HG03095 (cell line): Measurements from ENCODE around the gene GJD3.

Source experiments
- ATAC-seq: cut with Tn5 transposase; IDR thresholded peaks from one replicate; pipeline ENCODE4 v1.9.1; 2021; ENCODE audit warnings: moderate library complexity; ENCODE audit not compliant: unreplicated experiment

Gene GJD3

DNA sequence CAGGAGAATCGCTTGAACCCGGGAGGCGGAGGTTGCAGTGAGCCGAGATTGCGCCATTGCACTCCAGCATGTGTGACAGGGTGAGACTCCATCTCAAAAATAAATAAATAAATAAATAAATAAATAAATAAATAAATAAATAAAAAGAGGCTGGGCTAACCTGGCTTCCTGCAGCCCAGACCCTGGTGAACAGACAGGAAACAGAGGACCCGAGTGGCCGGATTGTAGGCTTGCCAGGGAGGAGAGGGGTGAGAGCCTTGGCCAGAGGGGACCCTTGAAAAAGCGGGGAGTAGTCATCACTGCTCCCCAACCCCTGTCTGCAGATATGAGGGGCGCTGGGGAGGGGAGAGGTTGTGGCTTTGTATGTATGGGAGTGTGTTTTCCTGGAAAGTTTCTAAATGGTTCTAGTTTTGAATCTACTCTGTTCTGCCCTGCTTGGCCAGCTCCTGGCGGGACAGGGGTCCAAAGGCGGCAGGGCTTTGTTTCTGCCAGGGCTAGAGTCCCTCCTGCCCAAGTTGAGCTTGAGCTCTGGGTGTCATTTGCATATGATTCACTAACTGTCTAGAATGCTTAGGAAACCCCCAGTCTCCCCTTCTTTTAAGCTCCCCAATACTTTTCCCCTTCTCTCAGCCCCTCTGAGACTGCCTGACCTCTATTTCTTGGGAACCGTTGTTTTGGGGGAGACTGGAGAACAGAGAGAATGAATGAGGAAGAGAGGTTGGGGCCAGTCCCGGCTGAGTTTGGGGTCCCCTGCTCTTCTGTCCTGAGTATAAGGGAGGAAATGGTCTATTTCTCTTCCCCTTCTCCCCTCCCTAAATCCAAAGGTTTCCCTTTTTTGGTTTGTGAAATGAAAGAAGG is 39.2 kb downstream of the GJD3 start:
- no peak for ATAC-seq

DNA sequence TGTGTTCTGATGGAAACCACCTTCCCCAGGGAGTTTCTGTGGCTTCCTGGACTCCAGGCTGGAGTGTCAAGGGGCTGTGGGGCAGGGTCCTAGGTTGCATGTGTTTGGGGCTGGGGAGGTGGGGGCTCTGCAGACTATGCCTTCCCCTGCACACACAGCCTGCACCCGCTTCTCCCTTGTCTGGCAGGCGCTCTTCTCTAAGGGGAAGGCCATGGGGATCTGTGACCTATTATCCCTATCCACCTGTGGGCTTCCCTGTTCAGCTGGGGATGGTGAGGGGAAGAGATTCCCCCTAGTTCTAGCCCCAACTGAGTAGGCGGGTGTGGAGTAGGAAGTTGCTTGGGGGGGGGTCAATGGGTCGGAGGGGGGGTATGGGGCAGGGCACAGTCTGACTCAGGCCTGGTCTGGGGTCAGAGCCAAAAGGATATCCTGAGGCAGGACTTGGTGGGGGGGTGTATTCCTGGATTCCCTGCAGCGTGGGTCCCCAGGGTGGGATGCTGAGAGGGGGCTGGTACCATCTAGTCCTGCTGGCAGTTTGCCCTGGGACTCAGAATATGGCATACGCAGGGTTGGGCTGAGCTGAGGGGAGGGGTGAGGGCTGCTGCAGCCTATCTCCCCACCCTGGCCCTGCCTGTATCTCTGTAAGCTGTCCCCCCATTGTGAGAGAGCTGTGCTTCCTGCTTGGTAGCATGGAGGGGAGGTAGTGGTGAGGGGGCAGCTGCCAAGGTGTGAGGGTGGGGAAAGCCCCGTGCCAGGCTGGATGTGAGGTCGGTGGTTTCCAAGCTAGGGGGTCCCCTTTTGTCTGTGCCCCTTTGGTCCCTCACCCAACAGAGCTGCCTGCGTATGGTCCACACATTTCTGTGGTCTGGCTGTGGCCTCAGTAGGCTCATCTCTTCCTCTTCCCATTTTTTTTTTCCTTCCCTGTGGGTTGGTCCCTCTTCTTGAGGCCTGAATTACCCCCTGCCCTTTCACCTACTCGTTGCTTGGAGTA is 40.9 kb downstream of the GJD3 start:
- no peak for ATAC-seq

- ATAC-seq = peak; percentile 24
These were observed 41.9 kb downstream of the GJD3 start for GRCh38 chr17:40322358-40323315.

GRCh38 chr17:40321961-40322357 is 42.6 kb downstream of the GJD3 start:
- ATAC-seq = no peak

DNA sequence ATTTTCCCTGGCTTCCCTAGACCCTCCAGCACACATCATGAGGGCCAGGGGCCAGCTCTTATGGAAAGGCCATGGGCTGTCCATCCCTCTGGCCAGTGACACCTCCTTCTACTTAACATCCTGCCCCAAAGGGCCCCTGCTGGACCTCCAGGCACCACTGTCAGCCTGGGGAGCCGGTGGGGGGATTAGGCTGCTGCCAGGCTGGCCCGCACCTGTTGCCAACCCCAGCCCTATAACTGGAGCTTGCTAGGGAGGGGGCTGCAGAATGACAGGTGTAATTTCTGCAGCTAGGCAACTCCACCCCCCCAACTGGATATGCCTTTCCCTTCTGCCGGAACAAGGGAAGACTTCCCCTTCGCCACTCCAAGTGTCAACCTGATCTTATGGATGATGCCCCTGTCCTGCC is 43.0 kb downstream of the GJD3 start:
- no peak for ATAC-seq

DNA sequence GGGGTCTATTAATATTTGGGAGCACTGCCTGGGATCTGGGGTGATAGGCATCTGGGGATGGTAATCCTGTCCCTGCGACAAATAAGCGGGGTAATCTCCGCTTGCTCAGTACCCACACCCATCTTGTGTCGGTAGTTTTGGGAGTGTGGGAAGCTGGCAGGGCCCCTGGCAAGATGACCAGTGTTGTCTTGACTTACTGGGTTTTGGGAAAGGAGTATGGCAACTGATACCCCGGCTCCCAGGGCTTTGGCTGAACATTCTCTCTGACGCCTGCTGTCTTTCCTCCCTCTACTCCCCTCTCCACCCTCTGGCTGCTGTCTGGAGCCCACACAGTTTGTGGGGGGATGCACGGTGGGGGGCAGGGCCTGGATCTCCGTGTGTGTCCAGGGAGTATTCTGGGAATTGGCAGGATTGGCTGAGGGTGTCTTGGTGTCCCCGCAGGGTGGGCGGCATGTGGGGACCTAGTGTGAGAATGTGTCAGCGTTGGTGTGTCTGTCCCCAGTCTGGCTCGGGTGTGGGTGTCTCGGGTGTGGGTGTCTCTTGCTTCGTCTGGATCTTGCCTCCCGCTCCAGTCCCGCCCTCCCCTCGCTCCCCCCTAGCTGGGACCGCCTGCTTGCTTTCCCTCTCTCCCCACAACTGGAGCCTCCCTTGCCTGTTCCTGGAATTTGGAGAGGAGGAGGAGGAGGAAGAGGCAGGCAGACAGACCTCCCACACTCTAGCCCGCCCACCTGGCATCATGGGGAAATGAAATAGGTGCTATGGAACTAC is 43.6 kb downstream of the GJD3 start:
- ATAC-seq = no peak

- ATAC-seq = no peak
These were observed 44.6 kb downstream of the GJD3 start for GRCh38 chr17:40319651-40320540.

DNA sequence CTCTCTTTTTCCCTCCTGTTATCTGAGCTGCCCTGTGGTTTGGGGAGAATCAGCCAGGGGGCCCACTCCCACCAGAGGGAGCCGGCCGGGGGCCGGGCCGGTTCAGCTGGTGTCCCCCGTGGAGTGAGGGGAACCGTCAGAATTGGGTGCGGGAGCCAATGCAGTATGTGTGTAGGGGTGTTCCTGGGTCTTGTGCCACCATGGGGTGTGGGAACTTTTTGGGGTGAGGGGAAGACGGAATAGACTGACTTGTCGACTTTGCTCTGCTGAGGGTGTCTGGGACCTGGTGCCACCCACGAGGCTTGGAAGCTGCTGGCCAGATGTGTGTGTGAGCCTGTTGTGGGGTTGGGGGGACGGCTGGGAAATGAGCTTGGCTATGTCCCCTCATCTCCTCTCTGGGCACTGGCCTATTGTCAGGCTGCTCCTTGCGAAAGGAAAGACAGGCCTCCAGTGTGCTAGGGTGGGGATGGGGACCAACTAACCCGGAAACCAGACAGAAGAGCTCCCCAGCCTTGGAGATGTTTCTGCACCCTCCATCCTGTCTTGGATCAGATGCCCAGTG is 45.6 kb downstream of the GJD3 start:
- no peak for ATAC-seq

DNA sequence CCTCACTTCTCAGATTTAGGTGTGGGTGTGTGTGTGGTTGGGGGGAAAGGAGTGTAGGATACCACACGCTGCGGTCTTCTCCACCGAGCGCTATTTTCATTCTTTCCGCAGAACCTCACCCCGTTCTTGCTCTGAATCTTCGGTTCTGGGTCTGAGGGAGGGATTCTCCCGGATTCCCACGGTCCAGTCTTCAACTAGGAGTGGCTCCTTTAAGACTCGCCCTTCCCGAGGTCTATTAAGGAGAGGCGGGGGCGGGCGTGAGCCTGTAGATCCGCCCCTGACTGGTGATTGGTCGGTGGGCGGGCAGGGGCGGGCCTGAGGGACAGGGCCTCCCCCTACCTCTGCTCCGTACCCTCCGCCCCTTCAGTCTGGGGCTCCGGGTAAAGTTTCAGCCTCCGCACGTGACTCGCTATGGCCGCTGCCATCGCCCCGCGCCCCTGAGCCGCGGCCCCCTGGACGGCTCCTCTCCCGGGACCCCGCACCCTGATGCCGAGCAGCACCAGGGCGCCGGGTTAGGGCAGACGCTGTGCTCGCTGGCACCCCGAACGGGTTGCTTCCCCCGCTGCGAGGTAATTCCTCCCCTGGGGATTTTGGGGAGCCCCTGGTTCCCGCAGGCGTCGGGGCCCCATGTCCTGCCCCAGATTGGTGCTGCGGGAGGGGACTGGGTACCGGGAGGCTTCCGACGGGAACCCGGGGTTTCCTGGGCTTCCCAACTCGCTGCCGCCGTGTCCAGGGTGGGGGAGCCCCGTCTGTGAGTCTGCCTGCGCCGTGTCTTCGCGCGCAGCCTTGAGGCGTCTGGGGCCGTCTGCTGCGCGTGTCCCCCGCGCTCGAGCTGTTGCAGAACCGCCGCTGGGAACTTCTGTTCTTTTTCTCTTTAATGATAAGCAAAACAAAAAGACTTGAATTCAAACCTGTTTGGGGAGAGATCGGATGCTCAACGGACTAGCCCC is 46.4 kb downstream of the GJD3 start:
- ATAC-seq = peak; percentile 56

- no peak for ATAC-seq
These were observed 47.1 kb downstream of the GJD3 start for GRCh38 chr17:40317345-40317873.

- ATAC-seq = no peak
These were observed 47.8 kb downstream of the GJD3 start for GRCh38 chr17:40316571-40317344.

GRCh38 chr17:40315678-40316570 is 48.6 kb downstream of the GJD3 start:
- no peak for ATAC-seq

- no peak for ATAC-seq
These were observed 49.3 kb downstream of the GJD3 start for GRCh38 chr17:40315206-40315605.

GRCh38 chr17:40314584-40314956 is 50.0 kb downstream of the GJD3 start:
- ATAC-seq = no peak
